RCC 7860 (cell line): ENCODE data around the gene FJX1.
"Not testable (repeated sequence)": the region's sequence is repeated elsewhere in the genome, so short reads cannot be mapped to it uniquely, and the experiment has no call there.

Experiments
- DNase-seq: peaks from one replicate; pipeline ENCODE4 v3.0.0-alpha.2; 2015; ENCODE audit warnings: low spot score
- FAIRE-seq: peaks from 2 replicates; lab custom pipeline; 2012; peaks lifted over from hg19 to GRCh38; lab: Jason Lieb, UNC

Gene FJX1

GRCh38 chr11:35629914-35630313, 11.7 kb downstream of the FJX1 start:
- DNase-seq: peak; percentile 97
- FAIRE-seq: peak; percentile 95

GRCh38 chr11:35631891-35632290, 13.6 kb downstream of the FJX1 start:
- FAIRE-seq (no peak), DNase-seq (no peak)

- FAIRE-seq (no peak), DNase-seq (peak; percentile 34)
Observed at GRCh38 chr11:35632301-35632700, 14.0 kb downstream of the FJX1 start.

- DNase-seq (no peak), FAIRE-seq (no peak)
Observed at GRCh38 chr11:35633827-35634423, 15.7 kb downstream of the FJX1 start.

- no peak for FAIRE-seq
- DNase-seq: no peak
Observed at GRCh38 chr11:35635933-35636332, 17.7 kb downstream of the FJX1 start.

GRCh38 chr11:35639591-35640179, 21.4 kb downstream of the FJX1 start:
- no peak for DNase-seq
- FAIRE-seq: no peak

GRCh38 chr11:35641171-35641897, 23.1 kb downstream of the FJX1 start:
- FAIRE-seq (no peak), DNase-seq (no peak)

- no peak for DNase-seq
Observed at GRCh38 chr11:35641964-35642363, 23.7 kb downstream of the FJX1 start.

GRCh38 chr11:35647421-35648093, 29.3 kb downstream of the FJX1 start:
- FAIRE-seq (no peak), DNase-seq (no peak)

More at GRCh38 chr11:35641964-35642363, 23.7 kb downstream of the FJX1 start:
- FAIRE-seq: no peak

GRCh38 chr11:35650006-35650405, 31.7 kb downstream of the FJX1 start:
- DNase-seq: no peak

GRCh38 chr11:35650467-35650866, 32.2 kb downstream of the FJX1 start:
- DNase-seq: no peak
- no peak for FAIRE-seq

More at GRCh38 chr11:35650006-35650405, 31.7 kb downstream of the FJX1 start:
- FAIRE-seq: no peak

- FAIRE-seq (no peak), DNase-seq (no peak)
Observed at GRCh38 chr11:35651263-35651662, 33.0 kb downstream of the FJX1 start.

- not testable (repeated sequence) for FAIRE-seq, DNase-seq
Observed at GRCh38 chr11:35652786-35653185, 34.5 kb downstream of the FJX1 start.

- FAIRE-seq (no peak), DNase-seq (no peak)
Observed at GRCh38 chr11:35654711-35655110, 36.5 kb downstream of the FJX1 start.

GRCh38 chr11:35655254-35655653, 37.0 kb downstream of the FJX1 start:
- no peak for FAIRE-seq

GRCh38 chr11:35655856-35656255, 37.6 kb downstream of the FJX1 start:
- DNase-seq (no peak), FAIRE-seq (no peak)

More at GRCh38 chr11:35655254-35655653, 37.0 kb downstream of the FJX1 start:
- DNase-seq: no peak

- DNase-seq: no peak
- FAIRE-seq: no peak
Observed at GRCh38 chr11:35658020-35658948, 40.0 kb downstream of the FJX1 start.

GRCh38 chr11:35661534-35661933, 43.3 kb downstream of the FJX1 start:
- no peak for FAIRE-seq

GRCh38 chr11:35662061-35662648, 43.9 kb downstream of the FJX1 start:
- DNase-seq: no peak
- FAIRE-seq: no peak

More at GRCh38 chr11:35661534-35661933, 43.3 kb downstream of the FJX1 start:
- no peak for DNase-seq
